PC-3 (cell line): Measurements from ENCODE around the gene PEX19.

Experiments
- CTCF ChIP-seq: fragments of 300-600 bp; sonication (generic); conservative IDR thresholded peaks from 2 replicates; pipeline ENCODE4 v1.5.1; 2017; ENCODE audit warnings: antibody characterized with exemption, low read depth, mild to moderate bottlenecking, low read length
- EZH2 ChIP-seq: fragments of 300-600 bp; sonication (generic); IDR thresholded peaks from one replicate; pipeline ENCODE4 v1.6.1; 2017; ENCODE audit warnings: antibody characterized with exemption, mild to moderate bottlenecking, low read length; ENCODE audit not compliant: unreplicated experiment

- TF ChIP-seq CTCF (no peak), EZH2 (no peak)
Observed at GRCh38 chr1:160260406-160261382, 24.2 kb downstream of the PEX19 start.
